Caco-2 (cell line): ENCODE results near the gene TSPAN12. TPM values are rescaled to one million over a fixed set of nuclear protein-coding genes. Genes with fewer than 3 reads are reported as not detected.
"Not testable (repeated sequence)": the region's sequence is repeated elsewhere in the genome, so short reads cannot be mapped to it uniquely, and the experiment has no call there.

Experiments used
- BruUV-seq: library from RNA; stranded (reverse); fragments of 400-500 nt; replicated peaks from 2 replicates; lab custom pipeline; 2021; lab: Mats Ljungman, UMichigan
- CTCF ChIA-PET: fragments of 300-600 bp; sonication (Branson Sonifier 250); formaldehyde crosslinking; loops from one replicate; lab custom pipeline; 2022; ENCODE audit warnings: antibody characterized with exemption; lab: Charles Lee
- POLR2A ChIA-PET: fragments of 300-600 bp; sonication (Branson Sonifier 250); formaldehyde crosslinking; loops from one replicate; lab custom pipeline; 2022; ENCODE audit warnings: antibody characterized with exemption; lab: Charles Lee
- DNase-seq, 2 experiments: peaks; one replicate each; pipeline versions ENCODE4 v3.0.0 to v3.0.0-alpha.2; 2020 to 2022
- H3K27me3 ChIP-seq: replicated peaks from 2 replicates; pipeline ENCODE4 v1.6.0; 2011; ENCODE audit warnings: low read length; ENCODE audit not compliant: control insufficient read depth, insufficient read depth
- H3K36me3 ChIP-seq: 2 replicates; pipeline ENCODE4 v1.5.1; 2011; ENCODE audit warnings: low read length; ENCODE audit not compliant: control insufficient read depth, insufficient read depth
- H3K4me1 ChIP-seq: fragments of 250-450 bp; sonication (Bioruptor Pico); 2 replicates; pipeline ENCODE4 v1.5.1; 2020; ENCODE audit warnings: mild to moderate bottlenecking
- H3K4me3 ChIP-seq: 2 replicates; pipeline ENCODE4 v1.5.1; 2011; ENCODE audit warnings: low read depth, mild to moderate bottlenecking, control low read depth, low read length
- H3K9me3 ChIP-seq: fragments of 250-450 bp; sonication (Bioruptor Pico); 2 replicates; pipeline ENCODE4 v1.5.1; 2020; ENCODE audit warnings: mild to moderate bottlenecking, moderate library complexity
- H3K27ac Mint-ChIP-seq: one replicate; pipeline ENCODE4 v1.8.0; 2022; ENCODE audit warnings: mixed read lengths; ENCODE audit not compliant: unreplicated experiment
- H3K27me3 Mint-ChIP-seq: one replicate; pipeline ENCODE4 v1.8.0; 2022; ENCODE audit warnings: mixed read lengths; ENCODE audit not compliant: insufficient read depth, unreplicated experiment
- H3K36me3 Mint-ChIP-seq: one replicate; pipeline ENCODE4 v1.8.0; 2022; ENCODE audit warnings: mild to moderate bottlenecking, mixed read lengths; ENCODE audit not compliant: insufficient read depth, unreplicated experiment
- H3K4me1 Mint-ChIP-seq: one replicate; pipeline ENCODE4 v1.8.0; 2022; ENCODE audit warnings: low read depth, mixed read lengths; ENCODE audit not compliant: unreplicated experiment
- H3K4me3 Mint-ChIP-seq: one replicate; pipeline ENCODE4 v1.8.0; 2022; ENCODE audit warnings: mild to moderate bottlenecking, moderate library complexity, mixed read lengths; ENCODE audit not compliant: unreplicated experiment
- H3K9me3 Mint-ChIP-seq: one replicate; pipeline ENCODE4 v1.8.0; 2022; ENCODE audit warnings: mixed read lengths; ENCODE audit not compliant: unreplicated experiment
- CTCF ChIP-seq, 2 experiments: fragments of 200-600 bp in 1 of 2; IDR thresholded peaks; 1 replicate in 1 of 2; 2 replicates in 1 of 2; pipeline versions ENCODE4 v1.5.1 to v1.8.0; 2011 to 2022; ENCODE audit warnings: antibody characterized with exemption in 1 of 2, control low read depth in 1 of 2, inconsistent platforms in 1 of 2, low read depth in 1 of 2, low read length in 1 of 2, mild to moderate bottlenecking in 1 of 2, moderate library complexity in 1 of 2; ENCODE audit not compliant: insufficient read depth in 1 of 2, severe bottlenecking in 1 of 2, unreplicated experiment in 1 of 2
- intact Hi-C: fragments of 100-400 bp; cut with micrococcal nuclease; formaldehyde crosslinking; loops from one replicate; pipeline ENCODE4 v1.10.0; 2022; ENCODE audit not compliant: unreplicated experiment
- total RNA-seq: library from RNA; stranded (reverse); gene quantifications from 2 replicates; pipeline ENCODE4 v1.2.3, GENCODE V29; 2022

TSPAN12 gene
- total RNA-seq, 1 experiment from 2014 or later = 4.1 TPM

- H3K27ac Mint-ChIP-seq, H3K4me1 ChIP-seq, H3K9me3 ChIP-seq, H3K36me3 ChIP-seq, DNase-seq, H3K36me3 Mint-ChIP-seq, H3K9me3 Mint-ChIP-seq, BruUV-seq, intact Hi-C loops, H3K4me3 Mint-ChIP-seq, H3K4me3 ChIP-seq, H3K27me3 ChIP-seq, H3K27me3 Mint-ChIP-seq, POLR2A ChIA-PET, CTCF ChIA-PET, H3K4me1 Mint-ChIP-seq: not testable (repeated sequence)
Measured at GRCh38 chr7:120779078-120779477, 78.9 kb downstream of the TSPAN12 start.

GRCh38 chr7:120775755-120776154 lies 82.2 kb downstream of the TSPAN12 start:
- intact Hi-C loops = no loop called here
- Mint-ChIP-seq H3K27ac (no peak overlapping the region), H3K4me3 (no peak overlapping the region), H3K4me1 (no peaks in the 10 kb centered on the region), H3K27me3 (no peaks in the 10 kb centered on the region), H3K36me3 (no peaks in the 10 kb centered on the region), H3K9me3 (no peaks in the 10 kb centered on the region)
- no peaks in the 10 kb centered on the region for H3K36me3 ChIP-seq
- ChIA-PET POLR2A (no interaction called here), CTCF (no interaction called here)
- no peaks in the 10 kb centered on the region for H3K4me1 ChIP-seq
- H3K27me3 ChIP-seq = no peaks in the 10 kb centered on the region
- no TSS peak for BruUV-seq
- no peak for TF ChIP-seq CTCF (IDR thresholded peaks at IDR 0.05; ENCODE audit: insufficient read depth in 1 of 2, low read depth in 1 of 2, low read length in 1 of 2, severe bottlenecking in 1 of 2, unreplicated experiment in 1 of 2)
- H3K9me3 ChIP-seq = no peaks in the 10 kb centered on the region
- no peak overlapping the region for H3K4me3 ChIP-seq
- no peak for DNase-seq

- Histone ChIP-seq H3K4me3 (no peak overlapping the region), H3K36me3 (no peaks in the 10 kb centered on the region), H3K9me3 (no peaks in the 10 kb centered on the region), H3K4me1 (no peaks in the 10 kb centered on the region), H3K27me3 (no peaks in the 10 kb centered on the region)
- Mint-ChIP-seq H3K4me3 (no peak overlapping the region), H3K27ac (no peak overlapping the region), H3K9me3 (no peaks in the 10 kb centered on the region), H3K27me3 (peaks cover 3% of the 10 kb centered on the region), H3K4me1 (no peaks in the 10 kb centered on the region), H3K36me3 (no peaks in the 10 kb centered on the region)
- CTCF ChIA-PET = interaction anchor here (1.2 kb wide), 1 partner anchor 10 kb away, joined by 3 read pairs; no protein-coding TSS in a partner anchor
- DNase-seq = no peak
- BruUV-seq = no TSS peak
- TF ChIP-seq CTCF (IDR thresholded peaks at IDR 0.05; ENCODE audit: insufficient read depth in 1 of 2, low read depth in 1 of 2, low read length in 1 of 2, severe bottlenecking in 1 of 2, unreplicated experiment in 1 of 2) = no peak
- POLR2A ChIA-PET = no interaction called here
- intact Hi-C loops = no loop called here
Measured at GRCh38 chr7:120774481-120774880, 83.5 kb downstream of the TSPAN12 start.

GRCh38 chr7:120770206-120770605 lies 87.7 kb downstream of the TSPAN12 start:
- Mint-ChIP-seq H3K27ac (no peak overlapping the region), H3K27me3 (peaks cover 13% of the 10 kb centered on the region), H3K4me3 (no peak overlapping the region), H3K4me1 (no peaks in the 10 kb centered on the region), H3K36me3 (no peaks in the 10 kb centered on the region), H3K9me3 (no peaks in the 10 kb centered on the region)
- TF ChIP-seq CTCF (IDR thresholded peaks at IDR 0.05; ENCODE audit: insufficient read depth in 1 of 2, low read depth in 1 of 2, low read length in 1 of 2, severe bottlenecking in 1 of 2, unreplicated experiment in 1 of 2) = no peak
- no peak overlapping the region for H3K4me3 ChIP-seq
- BruUV-seq = no TSS peak
- ChIA-PET CTCF (no interaction called here), POLR2A (no interaction called here)
- no peaks in the 10 kb centered on the region for H3K36me3 ChIP-seq
- DNase-seq = no peak
- intact Hi-C loops = no loop called here
- H3K4me1 ChIP-seq = no peaks in the 10 kb centered on the region
- no peaks in the 10 kb centered on the region for H3K27me3 ChIP-seq
- no peaks in the 10 kb centered on the region for H3K9me3 ChIP-seq
